ENCODE results near the gene ZNF205.

The ZNF205 gene

DNA sequence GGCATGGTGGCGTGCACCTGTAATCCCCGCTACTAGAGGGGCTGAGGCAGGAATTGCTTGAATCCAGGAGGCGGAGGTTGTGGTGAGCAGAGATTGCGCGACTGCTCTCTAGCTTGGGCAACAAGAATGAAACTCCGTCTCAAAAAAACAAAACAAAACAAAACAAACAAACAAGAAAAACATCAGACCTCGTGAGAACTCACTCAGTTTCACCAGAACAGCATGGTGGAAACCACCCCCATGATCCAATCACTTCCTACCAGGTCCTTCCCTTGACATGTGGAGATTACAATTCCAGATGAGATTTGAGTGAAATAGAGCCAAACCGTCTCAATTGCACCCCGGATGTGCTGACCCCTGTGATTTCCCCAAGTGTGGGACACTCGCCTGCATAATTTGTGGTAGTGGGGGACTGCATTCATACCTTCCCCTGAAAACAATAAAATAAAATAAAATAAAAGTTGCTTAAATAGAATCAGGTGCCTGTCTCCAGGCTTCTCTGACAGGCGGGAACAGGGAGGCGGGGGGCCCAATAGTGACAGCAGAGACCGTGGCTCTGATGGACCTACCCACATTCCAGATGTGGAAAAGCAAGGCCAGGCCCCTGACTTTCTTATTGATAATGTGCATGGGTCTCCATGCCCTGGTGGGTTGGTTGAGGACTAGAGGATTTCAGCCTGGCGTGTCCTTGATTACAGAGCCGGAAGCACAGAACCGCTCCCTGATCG lies 26.4 kb upstream of the ZNF205 start:
- no peak for DNase-seq

DNA sequence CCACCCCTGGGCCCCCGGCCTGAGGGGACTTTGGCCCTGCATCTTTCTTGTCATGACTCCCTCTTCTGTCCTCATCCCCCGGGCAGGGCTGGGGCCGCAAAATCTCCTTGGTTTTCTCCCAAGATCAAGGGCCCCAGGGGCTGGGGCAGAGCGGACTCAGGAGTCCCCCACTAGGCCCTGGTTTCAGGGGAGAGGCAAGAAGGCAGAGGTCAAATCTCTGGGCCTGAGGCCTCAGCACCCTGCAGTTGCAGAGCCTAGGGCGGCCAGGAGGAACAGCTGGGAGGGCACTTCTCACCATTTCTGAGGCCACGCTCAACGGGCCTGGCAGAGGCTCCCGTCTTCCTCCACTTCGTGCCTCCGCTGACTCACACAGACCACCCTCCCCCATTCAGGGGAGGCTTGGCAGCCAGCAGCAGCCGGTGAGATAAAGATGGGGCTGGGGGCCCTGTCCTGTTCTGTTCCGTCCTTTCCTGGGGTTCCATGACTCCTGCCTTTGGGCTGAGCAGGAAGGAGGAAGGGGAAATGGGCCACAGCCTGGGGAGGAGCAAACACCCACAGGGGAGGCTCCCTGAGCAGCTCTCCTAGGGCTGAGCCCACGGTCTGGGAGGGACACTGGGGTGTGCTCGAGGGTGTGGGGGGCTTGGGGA lies 25.7 kb upstream of the ZNF205 start:
- no peak for DNase-seq

GRCh38 chr16:3087243-3088235 lies 24.8 kb upstream of the ZNF205 start:
- no peak for DNase-seq

- DNase-seq, result no peak
Measured at GRCh38 chr16:3088450-3088849, 23.9 kb upstream of the ZNF205 start.

- no peak for DNase-seq
Measured at GRCh38 chr16:3088925-3089716, 23.3 kb upstream of the ZNF205 start.

DNA sequence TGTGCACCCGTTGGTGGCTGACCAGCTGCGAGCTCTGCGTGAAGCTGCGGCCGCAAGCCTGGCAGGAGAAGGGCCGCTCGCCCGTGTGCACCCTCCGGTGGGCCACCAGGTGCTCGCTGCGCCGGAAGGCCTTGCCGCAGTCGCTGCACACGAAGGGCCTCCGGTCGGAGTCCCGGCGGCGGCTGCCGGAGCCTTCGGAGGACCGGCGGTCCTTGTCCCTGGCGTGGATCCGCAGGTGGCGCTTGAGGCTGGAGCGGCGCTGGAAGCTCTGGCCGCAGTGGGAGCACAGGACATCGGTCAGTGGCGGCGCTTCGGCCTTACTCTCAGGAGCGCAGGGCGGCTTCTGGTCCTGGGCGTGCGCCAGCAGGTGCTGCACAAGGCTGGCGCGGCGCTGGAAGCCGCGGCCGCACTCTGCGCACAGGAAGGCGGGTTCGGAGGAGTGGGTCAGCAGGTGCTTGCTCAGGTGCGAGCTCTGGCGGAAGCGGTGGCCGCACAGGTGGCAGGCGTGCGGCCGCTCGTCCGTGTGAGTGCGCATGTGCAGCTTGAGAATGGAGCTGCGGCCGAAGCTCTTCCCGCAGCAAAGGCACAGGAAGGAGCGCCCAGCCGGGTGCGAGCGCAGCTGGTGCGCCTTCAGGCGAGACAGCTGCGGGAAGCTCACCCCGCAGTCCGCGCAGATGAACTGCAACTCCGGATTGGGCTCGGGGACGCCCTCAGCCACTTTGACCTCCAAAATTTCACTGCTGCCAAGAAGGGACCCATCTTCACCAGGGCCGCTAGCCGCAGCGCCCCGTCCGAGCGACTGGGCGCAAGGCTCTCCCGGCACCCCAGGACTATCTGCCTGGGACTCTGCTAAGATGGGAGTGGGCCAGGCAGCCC lies 22.4 kb upstream of the ZNF205 start:
- DNase-seq, result no peak

GRCh38 chr16:3091551-3091950 lies 20.8 kb upstream of the ZNF205 start:
- no peak for DNase-seq

DNA sequence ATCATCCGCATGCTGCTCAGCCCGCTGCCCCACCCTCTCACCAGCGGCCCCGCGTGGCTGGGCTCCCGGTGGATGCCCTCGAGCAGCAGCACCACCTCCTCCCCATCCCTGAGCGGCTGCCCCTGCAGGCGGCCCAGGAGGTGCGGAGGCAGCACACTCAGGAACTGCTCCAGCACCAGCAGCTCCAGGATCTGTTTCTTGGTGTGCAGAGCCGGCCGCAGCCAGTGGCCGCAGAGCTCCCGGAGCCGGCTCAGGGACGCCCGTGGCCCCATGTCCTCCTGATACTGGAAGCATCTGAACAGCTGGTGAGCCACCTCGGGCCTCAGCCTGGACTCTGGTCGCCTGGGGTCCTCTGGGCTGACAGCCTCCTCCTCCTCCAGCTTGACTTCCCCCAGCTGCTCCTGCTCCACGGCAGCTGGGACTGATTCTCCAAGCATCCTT lies 19.9 kb upstream of the ZNF205 start:
- no peak for DNase-seq

DNA sequence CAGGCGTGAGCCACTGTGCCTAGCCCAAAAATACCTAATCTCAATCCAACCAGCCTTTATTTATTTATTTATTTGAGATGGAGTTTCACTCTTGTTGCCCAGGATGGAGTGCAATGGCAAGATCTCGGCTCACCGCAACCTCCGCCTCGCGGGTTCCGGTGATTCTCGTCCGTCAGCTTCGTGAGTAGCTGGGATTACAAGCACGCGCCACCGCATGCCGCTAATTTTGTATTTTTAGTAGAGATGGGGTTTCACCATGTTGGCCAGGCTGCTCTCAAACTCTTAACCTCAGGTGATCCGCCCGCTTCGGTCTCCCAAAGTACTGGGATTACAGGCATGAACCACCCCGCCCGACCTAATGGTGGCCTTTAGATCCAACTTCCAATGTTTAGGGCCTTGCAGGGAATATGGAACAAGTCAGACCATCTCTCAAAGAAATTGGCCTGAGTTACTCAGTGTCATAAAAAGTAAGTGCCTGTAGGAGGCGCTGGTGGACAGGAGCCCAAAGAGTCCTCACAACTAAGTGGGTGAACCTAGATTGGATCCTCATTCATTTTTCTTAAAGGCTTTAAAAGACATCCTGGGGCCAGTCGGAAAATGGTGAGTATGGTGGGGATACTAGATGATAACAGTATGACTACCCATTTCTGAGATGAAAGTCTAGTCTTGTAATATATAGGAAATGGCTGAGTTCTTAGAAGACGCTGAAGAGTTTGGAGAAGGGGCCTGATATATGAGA lies 17.9 kb upstream of the ZNF205 start:
- DNase-seq, result no peak

- no peak for DNase-seq
Measured at GRCh38 chr16:3095869-3096268, 16.5 kb upstream of the ZNF205 start.

DNA sequence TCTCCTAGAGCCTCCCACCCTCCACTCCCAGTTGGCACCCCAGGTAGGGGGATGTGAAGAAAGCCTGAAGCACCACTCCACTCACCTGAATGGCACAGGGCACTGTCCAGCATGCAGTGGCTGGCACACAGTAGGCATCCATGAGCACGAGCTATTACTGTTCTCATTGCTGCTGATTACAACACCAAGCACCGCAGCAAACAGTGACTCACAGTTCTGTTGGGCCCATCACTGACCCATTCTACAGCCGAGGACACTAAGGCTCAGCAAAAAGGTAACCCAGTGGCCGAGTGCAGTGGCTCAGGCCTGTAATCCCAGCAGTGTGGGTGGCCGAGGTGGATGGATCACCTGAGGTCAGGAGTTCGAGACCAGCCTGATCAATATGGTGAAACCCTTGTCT lies 16.0 kb upstream of the ZNF205 start:
- DNase-seq, result no peak

DNA sequence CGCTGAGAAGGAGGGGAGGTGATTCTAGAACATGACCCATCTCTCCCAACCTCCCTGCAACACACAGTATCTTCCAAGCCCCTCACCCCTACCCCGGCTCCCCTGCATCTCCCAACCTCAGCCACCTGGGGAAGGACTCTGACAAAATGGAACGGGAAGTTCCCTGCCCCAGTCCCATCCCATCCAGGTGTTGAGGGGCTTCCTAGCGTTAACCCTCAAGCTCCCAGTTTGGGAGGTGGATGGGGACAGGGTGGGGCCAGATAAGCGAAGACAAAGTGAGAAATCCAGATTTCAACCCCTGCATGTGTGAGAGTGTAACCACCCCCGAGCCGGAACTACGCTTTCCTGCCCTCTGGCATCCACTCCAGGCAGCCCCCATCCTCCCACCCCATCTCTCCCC lies 15.1 kb upstream of the ZNF205 start:
- DNase-seq, result no peak

GRCh38 chr16:3098459-3099394 lies 13.7 kb upstream of the ZNF205 start, which contains the start of gene ZSCAN10:
ZSCAN10 (minus strand) TSS chr16:3099294; CDS start chr16:3092937, 6,357 bp downstream.
- DNase-seq, result no peak

- no peak for DNase-seq
Measured at GRCh38 chr16:3099395-3099731, 13.0 kb upstream of the ZNF205 start.

DNA sequence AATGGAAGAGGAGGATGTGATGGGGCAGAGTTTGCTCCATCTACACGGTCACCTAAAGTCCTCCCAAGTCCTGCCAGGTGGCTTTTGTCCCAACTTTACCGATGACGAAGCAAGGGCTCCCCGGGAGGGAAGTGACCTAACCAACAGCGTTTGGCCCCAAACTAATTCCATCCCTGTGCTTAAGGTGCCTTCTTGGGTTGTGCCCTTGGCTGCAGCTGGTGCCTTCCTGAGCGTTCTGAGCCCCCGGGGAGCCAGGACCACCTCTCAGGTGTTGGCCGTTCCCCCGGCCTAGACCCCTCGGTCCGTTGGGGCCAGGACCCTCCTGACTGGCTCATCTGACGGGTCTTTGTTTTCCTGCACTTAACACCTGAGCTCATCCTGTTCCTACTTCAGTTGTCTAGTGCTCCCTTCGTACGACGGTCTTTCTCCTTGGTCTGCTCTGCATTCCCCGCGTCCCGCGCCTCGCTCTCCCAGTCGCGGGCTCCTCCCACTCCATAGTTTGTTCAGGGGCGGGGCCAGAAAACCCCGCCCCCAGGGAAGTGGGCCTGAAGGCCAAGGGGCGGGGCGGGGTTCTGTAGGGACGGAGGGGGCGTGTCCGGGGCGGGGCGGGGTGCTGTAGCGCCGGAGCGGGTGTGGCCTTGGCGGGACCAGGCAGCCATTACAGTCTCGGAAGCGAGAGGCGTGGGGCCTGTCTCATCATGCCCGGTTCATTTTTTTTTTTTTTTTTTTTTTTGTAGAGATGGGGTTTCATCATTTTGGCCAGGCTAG lies 12.5 kb upstream of the ZNF205 start:
- DNase-seq, result no peak

GRCh38 chr16:3101018-3101840 lies 11.2 kb upstream of the ZNF205 start:
- no peak for DNase-seq

DNA sequence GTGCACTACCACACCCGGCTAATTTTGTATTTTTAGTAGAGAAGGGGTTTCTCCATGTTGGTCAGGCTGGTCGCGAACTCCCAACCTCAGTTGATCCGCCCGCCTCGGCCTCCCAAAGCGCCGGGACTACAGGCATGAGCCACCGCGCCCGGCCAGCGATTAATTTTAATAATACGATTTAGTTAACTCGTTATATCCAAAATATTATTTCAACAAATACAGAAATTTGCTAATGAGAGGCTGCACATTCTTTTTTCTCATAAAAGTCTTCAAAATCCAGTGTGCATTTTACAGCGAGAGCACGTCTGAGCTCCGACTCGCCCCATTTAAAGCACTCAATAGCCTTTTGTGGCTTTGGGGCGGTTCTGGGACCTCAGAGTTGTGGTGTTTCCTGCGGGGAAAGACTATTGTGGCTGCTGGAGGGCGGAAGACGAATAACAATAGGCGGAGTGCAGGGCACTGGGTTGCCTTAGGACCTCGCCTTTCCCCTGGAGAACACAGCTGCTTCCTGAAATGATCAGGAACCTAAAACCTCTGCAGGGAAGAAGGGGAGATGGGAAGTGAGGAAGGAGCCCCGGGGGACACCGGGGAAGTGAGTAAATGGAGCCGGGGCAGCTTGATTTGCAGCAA lies 10.4 kb upstream of the ZNF205 start:
- peak; percentile 39 for DNase-seq
